ENCODE measurements around the gene STXBP4.

Gene STXBP4

DNA sequence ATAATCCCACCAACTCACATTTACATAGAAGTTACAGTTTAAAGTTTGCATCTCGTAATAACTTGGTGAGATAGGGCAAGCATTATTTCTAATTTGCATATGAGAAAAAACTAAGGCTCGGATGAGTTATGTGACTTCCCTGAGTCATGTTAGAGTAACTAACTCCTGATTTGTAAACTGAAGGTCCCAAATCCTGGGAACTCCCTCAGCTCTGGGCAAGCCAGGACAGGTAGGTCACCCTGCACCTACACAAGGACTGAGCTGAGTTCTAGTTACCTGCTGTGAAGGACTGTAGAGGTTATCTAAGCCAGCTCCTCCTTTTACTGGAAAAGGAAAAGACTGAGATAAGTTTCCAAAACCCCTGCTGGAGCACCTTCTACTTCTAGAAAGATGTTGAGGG is 204.0 kb downstream of the STXBP4 start:
- DNase-seq (ENCODE audit: low spot score), result no peak

GRCh38 chr17:55174133-55174532 is 205.6 kb downstream of the STXBP4 start:
- DNase-seq (ENCODE audit: low spot score), result no peak

DNA sequence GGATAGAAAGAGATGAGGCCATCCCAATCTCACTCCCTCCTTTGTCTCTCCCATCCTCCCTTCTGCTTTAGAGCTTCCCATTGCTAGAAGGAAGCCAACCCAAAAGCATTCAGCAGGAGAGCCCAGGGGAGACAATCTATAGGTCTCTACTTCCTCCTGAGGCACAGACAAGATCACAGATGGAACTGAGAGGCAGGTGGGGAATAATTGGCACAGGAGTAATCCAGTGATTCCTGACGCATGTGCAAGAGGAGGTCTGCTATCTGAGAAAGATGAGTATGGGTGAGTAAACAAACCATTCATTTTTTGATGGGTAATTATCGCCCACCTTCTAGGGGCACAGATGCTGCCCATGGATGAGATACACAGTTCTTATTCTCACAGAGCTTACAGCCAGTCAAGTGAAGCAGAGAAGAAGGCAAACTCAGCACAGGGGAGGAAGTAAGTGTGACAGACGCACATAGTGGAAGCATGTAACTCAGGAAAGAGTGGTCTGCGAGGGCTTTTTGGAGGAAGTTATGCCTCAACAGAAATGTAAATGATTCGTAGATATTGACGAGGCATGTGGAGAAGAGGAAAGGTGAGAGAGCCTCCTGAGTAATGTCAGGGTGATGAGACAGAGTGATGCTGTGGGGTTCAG is 207.3 kb downstream of the STXBP4 start:
- DNase-seq (ENCODE audit: low spot score), result no peak

- no peak for DNase-seq (ENCODE audit: low spot score)
Observed at GRCh38 chr17:55177159-55177854, 208.7 kb downstream of the STXBP4 start.

- DNase-seq (ENCODE audit: low spot score), result no peak
Observed at GRCh38 chr17:55177855-55178217, 209.3 kb downstream of the STXBP4 start.

DNA sequence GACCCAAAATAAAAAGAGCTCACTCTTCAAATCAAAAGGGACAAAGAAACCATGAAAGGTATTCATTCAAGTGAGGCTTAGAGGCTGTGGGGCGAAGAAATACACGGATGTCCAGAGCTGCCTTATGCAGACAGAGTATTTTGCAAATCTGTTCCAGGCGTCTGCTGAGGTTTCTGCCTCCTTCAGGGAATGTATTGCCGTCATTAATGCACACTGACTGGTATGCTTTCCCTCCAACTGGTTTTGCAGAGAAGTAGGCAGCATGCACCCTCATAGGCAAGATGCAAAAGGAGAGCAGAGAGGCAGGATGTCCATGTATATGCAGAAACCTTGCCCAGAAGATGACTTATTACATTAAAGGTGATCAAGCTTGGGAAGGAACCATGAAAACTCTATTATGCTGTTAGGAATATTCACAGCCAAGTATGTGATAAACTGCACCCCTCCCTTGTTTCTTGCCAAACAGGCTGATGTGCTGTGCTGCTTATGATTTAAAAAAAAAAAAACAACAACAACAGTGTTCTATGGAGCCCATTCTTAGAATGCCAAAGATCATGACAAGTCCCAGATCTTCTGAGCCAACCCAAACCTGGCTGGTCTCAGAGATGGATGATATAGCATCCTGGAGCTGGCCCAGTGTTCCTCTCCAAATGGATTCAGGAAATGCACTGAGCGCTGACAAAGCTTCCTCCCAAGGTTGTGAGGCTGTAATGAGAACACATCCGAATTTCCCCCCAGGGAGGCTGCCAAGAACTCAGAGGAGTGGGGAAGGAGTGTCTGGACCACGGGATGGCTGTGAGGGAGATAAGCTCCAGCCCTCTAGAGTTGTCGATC is 218.6 kb downstream of the STXBP4 start:
- DNase-seq (ENCODE audit: low spot score), result no peak

- no peak for DNase-seq (ENCODE audit: low spot score)
Observed at GRCh38 chr17:55190748-55191147, 222.2 kb downstream of the STXBP4 start.

GRCh38 chr17:55198690-55199370 is 230.3 kb downstream of the STXBP4 start:
- DNase-seq (ENCODE audit: low spot score), result no peak

DNA sequence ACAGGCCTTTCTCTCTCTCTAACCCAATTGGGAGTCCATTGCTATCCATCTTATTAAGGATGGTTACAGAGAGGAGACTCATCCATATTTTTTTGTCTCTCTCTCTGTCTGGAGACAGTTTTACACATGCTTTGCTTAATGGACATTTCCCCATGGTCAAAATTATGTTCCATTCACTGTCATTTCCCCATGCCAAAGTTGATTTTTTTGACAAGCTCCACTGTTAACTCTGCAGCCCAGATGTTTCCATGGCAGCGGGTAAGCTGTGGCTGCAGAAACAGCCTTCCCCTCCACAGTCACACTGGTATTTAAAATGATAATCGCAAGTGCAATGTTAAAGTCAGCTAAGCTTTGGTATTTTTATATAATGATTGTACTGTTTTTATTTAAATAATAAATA is 232.3 kb downstream of the STXBP4 start:
- no peak for DNase-seq (ENCODE audit: low spot score)

GRCh38 chr17:55201308-55201932 is 232.9 kb downstream of the STXBP4 start:
- no peak for DNase-seq (ENCODE audit: low spot score)

DNA sequence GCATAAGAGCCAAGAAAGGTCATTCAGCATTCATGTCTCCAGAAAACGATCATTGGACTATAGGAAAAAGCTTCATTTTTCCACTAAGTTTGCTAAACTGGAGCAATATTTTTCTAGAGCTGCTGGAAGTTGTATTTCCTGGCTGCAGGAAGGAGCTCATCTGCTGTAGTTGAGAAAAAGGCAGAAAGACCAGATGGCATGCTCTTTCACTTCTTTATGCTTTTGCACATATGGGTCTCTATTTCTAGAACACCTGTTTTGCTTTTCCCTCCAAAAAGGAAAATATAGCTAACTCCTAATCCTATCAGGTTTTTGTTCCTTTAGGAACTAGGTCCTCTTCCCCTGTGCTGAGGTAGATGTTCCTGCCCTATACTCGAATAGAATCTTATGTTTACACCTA is 234.3 kb downstream of the STXBP4 start:
- DNase-seq (ENCODE audit: low spot score), result no peak

GRCh38 chr17:55208078-55208812 is 239.7 kb downstream of the STXBP4 start:
- DNase-seq (ENCODE audit: low spot score), result no peak

DNA sequence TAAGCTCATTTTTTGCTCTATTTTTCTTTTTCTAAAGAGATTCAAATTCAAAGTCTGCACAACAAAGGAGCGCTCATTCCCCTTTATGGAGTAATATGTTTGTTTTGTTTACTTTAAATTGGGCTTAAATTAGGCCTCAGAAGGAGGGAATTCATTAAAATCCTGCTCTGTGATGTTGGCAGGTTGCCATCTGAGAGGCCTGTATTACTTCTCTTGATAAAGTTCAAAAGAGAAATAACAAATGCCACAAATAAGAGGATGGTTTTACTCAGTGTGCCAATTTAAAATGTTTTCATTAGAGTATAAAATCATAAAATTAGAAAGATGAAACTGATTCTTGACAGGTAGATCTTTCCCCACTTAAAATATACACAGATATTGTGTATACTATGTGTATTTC is 241.7 kb downstream of the STXBP4 start:
- DNase-seq (ENCODE audit: low spot score), result no peak

GRCh38 chr17:55212880-55213279 is 244.3 kb downstream of the STXBP4 start:
- no peak for DNase-seq (ENCODE audit: low spot score)

- DNase-seq (ENCODE audit: low spot score), result no peak
Observed at GRCh38 chr17:55215711-55216110, 247.1 kb downstream of the STXBP4 start.

DNA sequence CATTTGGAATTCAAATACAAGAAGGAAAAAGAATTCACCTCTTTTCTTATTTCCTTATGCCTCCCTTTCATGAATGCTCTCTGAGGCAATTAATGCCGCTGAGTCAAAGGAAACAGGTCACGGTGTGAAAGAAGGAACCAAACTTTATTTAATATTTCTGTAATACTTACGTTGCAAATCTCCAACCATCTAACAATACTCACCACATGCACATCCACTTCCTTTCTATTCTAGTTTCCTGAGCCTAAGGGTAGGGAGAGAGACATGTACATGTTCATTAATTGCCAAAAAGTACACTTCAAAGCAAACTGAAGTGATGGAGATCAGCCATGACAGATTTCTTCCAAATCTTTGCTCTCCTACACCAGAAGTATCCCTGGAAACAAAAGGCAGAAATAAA is 248.3 kb downstream of the STXBP4 start:
- DNase-seq (ENCODE audit: low spot score), result no peak

DNA sequence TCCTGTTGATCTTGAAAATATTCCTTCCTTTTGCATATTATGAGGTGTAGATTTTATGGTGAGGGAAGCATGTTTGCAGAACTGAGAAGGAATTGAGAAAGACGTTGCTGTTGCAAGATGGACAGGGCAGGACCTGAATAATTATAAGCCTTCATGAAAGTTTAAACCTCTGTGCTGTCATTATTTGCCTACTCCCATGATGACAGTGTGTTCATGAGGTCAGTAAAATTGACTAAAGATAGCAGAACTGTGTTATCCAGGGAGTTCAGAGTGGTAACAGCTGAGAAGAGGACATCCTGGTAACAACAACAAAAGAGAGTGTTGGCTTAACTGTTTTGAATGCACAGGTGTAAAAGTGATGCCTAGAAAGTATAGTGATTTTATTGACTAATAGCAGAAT is 250.9 kb downstream of the STXBP4 start:
- DNase-seq (ENCODE audit: low spot score), result no peak

- no peak for DNase-seq (ENCODE audit: low spot score)
Observed at GRCh38 chr17:55219934-55220333, 251.4 kb downstream of the STXBP4 start.

Data from CD4-positive, alpha-beta T cell treated with Interleukin-15 for 4 hours (primary cell).